Peyer's patch (tissue), 4 donors: ENCODE measurements around the gene SMO.
"Not testable (repeated sequence)": the region's sequence is repeated elsewhere in the genome, so short reads cannot be mapped to it uniquely, and the experiment has no call there.

Source experiments
- CTCF ChIP-seq, 6 experiments: fragments of 450-650 bp in 4 of 6; fragments of 200-600 bp in 2 of 6; sonication (generic) in 1 of 6; IDR thresholded peaks; one replicate each; pipeline ENCODE4 v1.5.1; 2017 to 2019; ENCODE audit warnings: antibody characterized with exemption in 6 of 6, mild to moderate bottlenecking in 3 of 6, moderate library complexity in 1 of 6
- POLR2A ChIP-seq, 2 donors: fragments of 450-650 bp; IDR thresholded peaks; one replicate each; pipeline ENCODE4 v1.5.1; 2017; ENCODE audit warnings: antibody characterized with exemption in 2 of 2, mild to moderate bottlenecking in 2 of 2, moderate library complexity in 2 of 2

GRCh38 chr7:129173861-129174260 lies 14.6 kb upstream of the SMO start:
- TF ChIP-seq CTCF, POLR2A (IDR thresholded peaks at IDR 0.05): not testable (repeated sequence)
